B cell (primary cell): ENCODE results near the gene BANP. TPM values are rescaled to one million over a fixed set of nuclear protein-coding genes. Genes with fewer than 3 reads are reported as not detected.

Experiments used
- ATAC-seq: fragments of 200-7000 bp; cut with Tn5 transposase; one replicate; pipeline ENCODE4 v1.10.0; 2021; ENCODE audit warnings: low read depth, mild to moderate bottlenecking, moderate number of reproducible peaks, moderate library complexity
- CTCF ChIA-PET: fragments of 350-600 bp; sonication (Branson Sonifier 250); formaldehyde crosslinking; loops from one replicate; lab custom pipeline; 2021; ENCODE audit warnings: antibody characterized with exemption, inconsistent platforms; lab: Charles Lee
- POLR2A ChIA-PET: fragments of 350-600 bp; sonication (Branson Sonifier 250); formaldehyde crosslinking; loops from one replicate; lab custom pipeline; 2021; ENCODE audit warnings: antibody characterized with exemption; lab: Charles Lee
- DNase-seq: peaks from one replicate; pipeline ENCODE4 v3.0.0; 2013
- H2AFZ ChIP-seq: 2 replicates; pipeline ENCODE4 v1.6.1; 2012; ENCODE audit warnings: mild to moderate bottlenecking, low read depth, low read length; ENCODE audit not compliant: insufficient read depth, poor library complexity, severe bottlenecking
- H3K27ac ChIP-seq, 2 donors: 1 replicate in 1 of 2; 2 replicates in 1 of 2; pipeline ENCODE4 v1.5.1; 2012 to 2013; ENCODE audit warnings: low read length in 2 of 2, mild to moderate bottlenecking in 2 of 2, moderate library complexity in 1 of 2
- H3K27me3 ChIP-seq, 4 experiments: fragments of 200-600 bp in 1 of 4; sonication (generic) in 1 of 4; replicated peaks in 1 of 4; 1 replicate in 2 of 4; 2 replicates in 2 of 4; pipeline versions ENCODE4 v1.6.1 to v1.7.0; 2013 to 2016; ENCODE audit warnings: low read length in 3 of 4, mild to moderate bottlenecking in 2 of 4, mixed read lengths in 1 of 4, moderate library complexity in 1 of 4; ENCODE audit not compliant: insufficient read depth in 4 of 4, control insufficient read depth in 3 of 4; ENCODE audit errors: control extremely low read depth in 1 of 4
- H3K36me3 ChIP-seq, 2 experiments: replicated peaks in 1 of 2; 1 replicate in 1 of 2; 2 replicates in 1 of 2; pipeline versions ENCODE4 v1.6.1 to v1.7.1; 2013; ENCODE audit warnings: low read length in 1 of 2; ENCODE audit not compliant: insufficient read depth in 2 of 2, control insufficient read depth in 1 of 2; ENCODE audit errors: control extremely low read depth in 1 of 2, extremely low read depth in 1 of 2
- H3K4me1 ChIP-seq, 2 donors: fragments of 200-600 bp in 1 of 2; sonication (generic) in 1 of 2; 1 replicate in 1 of 2; 2 replicates in 1 of 2; pipeline versions ENCODE4 v1.5.1 to v1.6.1; 2013 to 2017; ENCODE audit warnings: low read length in 2 of 2; ENCODE audit not compliant: control insufficient read depth in 2 of 2, insufficient read depth in 2 of 2
- H3K4me2 ChIP-seq: replicated peaks from 2 replicates; pipeline ENCODE3; 2012; ENCODE audit warnings: mild to moderate bottlenecking, low read depth, low read length; ENCODE audit not compliant: poor library complexity, severe bottlenecking
- H3K4me3 ChIP-seq, 5 experiments: fragments of 200-600 bp in 1 of 5; sonication (generic) in 1 of 5; 1 replicate in 3 of 5; 2 replicates in 2 of 5; pipeline versions ENCODE4 v1.5.1 to v1.7.0; 2011 to 2016; ENCODE audit warnings: low read length in 4 of 5, mild to moderate bottlenecking in 4 of 5, low read depth in 2 of 5, control low read depth in 1 of 5, moderate library complexity in 1 of 5; ENCODE audit not compliant: insufficient read depth in 1 of 5; ENCODE audit errors: control extremely low read depth in 1 of 5, extremely low read depth in 1 of 5
- H3K79me2 ChIP-seq: fragments of 200-600 bp; sonication (generic); one replicate; pipeline ENCODE4 v1.6.0; 2016; ENCODE audit warnings: low read length; ENCODE audit not compliant: control insufficient read depth, insufficient read depth
- H3K9ac ChIP-seq: fragments of 200-600 bp; sonication (generic); 2 replicates; pipeline ENCODE4 v1.6.1; 2017; ENCODE audit warnings: mild to moderate bottlenecking, low read length, moderate library complexity
- H3K9me3 ChIP-seq, 3 donors: one replicate each; pipeline versions ENCODE4 v1.6.1 to v1.7.1; 2013; ENCODE audit warnings: low read length in 2 of 3; ENCODE audit not compliant: control insufficient read depth in 2 of 3, insufficient read depth in 1 of 3; ENCODE audit errors: control extremely low read depth in 1 of 3
- H4K20me1 ChIP-seq: 2 replicates; pipeline ENCODE4 v1.6.0; 2012; ENCODE audit warnings: mild to moderate bottlenecking, low read length; ENCODE audit not compliant: insufficient read depth, control insufficient read depth, poor library complexity, severe bottlenecking
- H3K27ac Mint-ChIP-seq: one replicate; pipeline ENCODE4 v1.8.0; 2021; ENCODE audit warnings: mixed read lengths
- H3K27me3 Mint-ChIP-seq: one replicate; pipeline ENCODE4 v1.8.0; 2021; ENCODE audit warnings: mixed read lengths
- H3K4me1 Mint-ChIP-seq: one replicate; pipeline ENCODE4 v1.8.0; 2021; ENCODE audit warnings: mixed read lengths
- H3K4me3 Mint-ChIP-seq: one replicate; pipeline ENCODE4 v1.8.0; 2021; ENCODE audit warnings: mixed read lengths
- H3K9me3 Mint-ChIP-seq: one replicate; pipeline ENCODE4 v1.8.0; 2022; ENCODE audit warnings: mixed read lengths; ENCODE audit not compliant: insufficient read depth
- EZH2 ChIP-seq: IDR thresholded peaks from 2 replicates; pipeline ENCODE4 v1.6.1; 2012; ENCODE audit warnings: borderline replicate concordance, low read depth, mild to moderate bottlenecking, moderate library complexity, low read length; ENCODE audit not compliant: insufficient read depth, poor library complexity, severe bottlenecking
- WGBS: methylation state at CpG from one replicate; pipeline ENCODE4 v1.1.5; 2013; ENCODE audit warnings: missing lambda C conversion rate; ENCODE audit not compliant: insufficient coverage; 5-methylcytosine and 5-hydroxymethylcytosine counted together
- intact Hi-C: fragments of 100-400 bp; cut with micrococcal nuclease; formaldehyde crosslinking; loops from one replicate; pipeline ENCODE4 v1.10.0; 2022
- polyA plus RNA-seq: library from polyadenylated mRNA; depleted of rRNA; stranded (reverse); fragments of >200 nt; gene quantifications from 2 replicates; pipeline ENCODE4 v1.2.3, GENCODE V29; 2012
- total RNA-seq, 2 donors: library from RNA; stranded (reverse); fragments of 120-200 nt in 1 of 2; gene quantifications; 1 replicate in 1 of 2; 2 replicates in 1 of 2; pipeline versions ENCODE4 v1.2.3 to v1.2.4, GENCODE V29; 2013 to 2022
- TF ChIP-seq, protein P1 (sequence below): fragments of 200-600 bp; IDR thresholded peaks from one replicate; pipeline ENCODE4 v1.8.0; 2022; ENCODE audit warnings: antibody characterized with exemption, mild to moderate bottlenecking

The BANP gene
- total and polyA plus RNA-seq, 2 donors (not counting 1 experiment from before 2014, with no cell fraction given): 44.4 to 181 TPM

DNA sequence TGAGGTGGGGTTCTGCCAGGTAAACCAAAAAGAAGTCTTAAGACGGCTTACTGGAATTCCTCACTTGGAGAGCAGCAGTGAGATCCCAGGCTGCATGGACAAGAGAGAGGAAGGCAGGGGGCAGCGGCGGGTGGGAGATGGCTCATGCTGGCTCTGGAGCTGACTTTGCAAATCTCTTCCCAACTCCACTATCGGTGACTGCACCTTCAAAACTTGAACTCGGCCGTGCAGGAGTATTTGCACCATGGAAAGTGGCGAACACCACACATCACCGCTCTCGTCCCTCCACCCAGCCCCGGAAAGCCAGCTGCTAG is 31.6 kb upstream of the BANP start:
- Histone ChIP-seq H2AFZ (no peak overlapping the region), H3K36me3 (no peaks in the 10 kb centered on the region), H3K4me2 (no peak overlapping the region), H3K79me2 (no peaks in the 10 kb centered on the region), H3K9me3 (no peaks in the 10 kb centered on the region), H3K27me3 (peaks cover 0 to 4% (median 1%) of the 10 kb centered on the region in 4 experiments), H4K20me1 (no peaks in the 10 kb centered on the region), H3K4me1 (peaks cover 8 to 9% of the 10 kb centered on the region in 2 donors), H3K4me3 (no peak overlapping the region), H3K27ac (no peak overlapping the region), H3K9ac (no peak overlapping the region)
- CTCF ChIA-PET: no interaction called here
- ATAC-seq (no peak), DNase-seq (no peak)
- TF ChIP-seq, protein P1, sequence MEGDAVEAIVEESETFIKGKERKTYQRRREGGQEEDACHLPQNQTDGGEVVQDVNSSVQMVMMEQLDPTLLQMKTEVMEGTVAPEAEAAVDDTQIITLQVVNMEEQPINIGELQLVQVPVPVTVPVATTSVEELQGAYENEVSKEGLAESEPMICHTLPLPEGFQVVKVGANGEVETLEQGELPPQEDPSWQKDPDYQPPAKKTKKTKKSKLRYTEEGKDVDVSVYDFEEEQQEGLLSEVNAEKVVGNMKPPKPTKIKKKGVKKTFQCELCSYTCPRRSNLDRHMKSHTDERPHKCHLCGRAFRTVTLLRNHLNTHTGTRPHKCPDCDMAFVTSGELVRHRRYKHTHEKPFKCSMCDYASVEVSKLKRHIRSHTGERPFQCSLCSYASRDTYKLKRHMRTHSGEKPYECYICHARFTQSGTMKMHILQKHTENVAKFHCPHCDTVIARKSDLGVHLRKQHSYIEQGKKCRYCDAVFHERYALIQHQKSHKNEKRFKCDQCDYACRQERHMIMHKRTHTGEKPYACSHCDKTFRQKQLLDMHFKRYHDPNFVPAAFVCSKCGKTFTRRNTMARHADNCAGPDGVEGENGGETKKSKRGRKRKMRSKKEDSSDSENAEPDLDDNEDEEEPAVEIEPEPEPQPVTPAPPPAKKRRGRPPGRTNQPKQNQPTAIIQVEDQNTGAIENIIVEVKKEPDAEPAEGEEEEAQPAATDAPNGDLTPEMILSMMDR: no peak
- TF ChIP-seq EZH2: no peak
- Mint-ChIP-seq H3K27ac (no peak overlapping the region), H3K4me3 (no peak overlapping the region), H3K4me1 (peaks cover 10% of the 10 kb centered on the region), H3K9me3 (no peaks in the 10 kb centered on the region), H3K27me3 (peaks cover 18% of the 10 kb centered on the region)
- 97% methylated on average over 10 of the region's 10 CpGs for WGBS
- POLR2A ChIA-PET: no interaction called here
- intact Hi-C loops: no loop called here

DNA sequence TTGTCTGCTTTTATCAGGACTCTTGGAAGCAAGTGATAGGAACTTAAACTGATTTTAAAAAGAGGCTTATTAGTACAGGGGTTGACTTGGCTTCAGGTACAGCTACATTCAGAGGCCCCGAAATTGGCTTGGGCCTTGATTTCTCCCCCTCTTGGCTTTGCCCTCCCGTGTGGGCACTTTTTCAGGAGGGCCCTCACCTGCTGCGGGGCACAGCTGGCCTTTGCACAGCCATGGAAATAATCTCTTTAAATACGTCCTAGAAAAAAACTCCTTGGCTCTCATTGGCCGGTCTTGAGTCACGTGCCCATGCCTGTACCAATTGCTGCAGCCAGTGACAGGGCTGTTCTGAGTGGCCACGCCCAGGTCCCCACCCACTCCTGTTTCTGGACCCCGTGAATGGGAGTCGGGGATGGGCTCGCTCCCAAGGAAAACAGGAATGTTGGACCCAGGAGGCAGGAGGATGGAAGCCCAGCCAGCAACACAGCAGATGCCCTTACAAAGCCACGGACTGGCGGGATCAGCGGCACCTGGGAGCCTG is 29.9 kb upstream of the BANP start:
- ChIA-PET POLR2A (no interaction called here), CTCF (no interaction called here)
- no peaks in the 10 kb centered on the region for H3K9me3 Mint-ChIP-seq
- no peak for ATAC-seq
- Histone ChIP-seq H3K4me2 (no peak overlapping the region), H3K27ac (no peak overlapping the region), H3K79me2 (no peaks in the 10 kb centered on the region), H3K9me3 (no peaks in the 10 kb centered on the region), H3K4me3 (no peak overlapping the region), H3K9ac (no peak overlapping the region), H3K4me1 (peaks cover 23 to 26% of the 10 kb centered on the region in 2 donors), H2AFZ (no peak overlapping the region), H4K20me1 (no peaks in the 10 kb centered on the region), H3K27me3 (peaks cover 0 to 4% (median 1%) of the 10 kb centered on the region in 4 experiments), H3K36me3 (no peaks in the 10 kb centered on the region)
- TF ChIP-seq EZH2: no peak
- TF ChIP-seq, protein P1: no peak
- no peak for DNase-seq
- H3K27me3 Mint-ChIP-seq: peaks cover 12% of the 10 kb centered on the region
- WGBS: 82% methylated on average over 11 of the region's 13 CpGs
- no peak overlapping the region for H3K4me3 Mint-ChIP-seq
- peaks cover 27% of the 10 kb centered on the region for H3K4me1 Mint-ChIP-seq
- intact Hi-C loops: no loop called here
- H3K27ac Mint-ChIP-seq: no peak overlapping the region
